ENCODE measurements around the gene TRERF1. TPM values are rescaled to one million over a fixed set of nuclear protein-coding genes. Genes with fewer than 3 reads are reported as not detected.

Gene TRERF1
- total and polyA plus RNA-seq, 2 of the 4 experiments (the other 2 are of a cell fraction), result 6.3 to 9.9 TPM

DNA sequence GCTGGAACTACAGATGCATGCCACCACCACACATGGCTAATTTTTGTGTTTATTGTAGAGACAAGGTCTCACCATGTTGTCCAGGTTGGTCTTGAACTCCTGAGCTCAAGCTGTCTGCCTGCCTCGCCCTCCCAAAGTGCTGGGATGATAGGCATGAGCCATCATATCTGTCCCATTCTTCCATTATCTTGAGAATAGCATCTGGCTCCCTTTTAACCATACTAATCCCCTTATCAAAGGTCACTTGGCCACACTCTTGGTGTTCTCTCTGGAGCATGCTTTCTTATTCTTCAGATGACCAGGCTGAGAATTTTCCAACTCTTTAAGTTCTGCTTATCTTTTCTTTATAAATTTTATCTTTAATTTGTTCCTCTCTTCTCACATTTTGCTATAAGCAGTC is 15.9 kb upstream of the TRERF1 start:
- no peak for DNase-seq
- Histone ChIP-seq H2BK120ac (ENCODE audit: low read depth, low read length) (no peak overlapping the region), H3K27me3 (ENCODE audit: control insufficient read depth, insufficient read depth, low read length) (no peaks in the 10 kb centered on the region), H3K4me2 (ENCODE audit: low read depth, low read length) (no peak overlapping the region), H4K91ac (ENCODE audit: insufficient read depth, low read depth, low read length) (no peak overlapping the region), H2AK5ac (ENCODE audit: low read depth, low read length) (no peak overlapping the region), H3K9ac (ENCODE audit: low read depth, low read length) (no peak overlapping the region), H3K9me3 (ENCODE audit: control insufficient read depth, insufficient read depth, low read length) (peaks cover 12% of the 10 kb centered on the region), H3K36me3 (ENCODE audit: control insufficient read depth, insufficient read depth, low read length) (no peaks in the 10 kb centered on the region), H2AFZ (replicated peaks; ENCODE audit: low read length, poor library complexity) (no peak overlapping the region), H2BK15ac (ENCODE audit: low read depth, low read length) (no peak overlapping the region), H2BK20ac (ENCODE audit: low read depth, low read length) (no peak overlapping the region), H3K14ac (replicated peaks; ENCODE audit: low read depth, low read length) (no peak overlapping the region), H3K23ac (ENCODE audit: low read depth, low read length) (no peak overlapping the region), H4K5ac (ENCODE audit: low read depth, low read length) (no peak overlapping the region), H2AK9ac (replicated peaks; ENCODE audit: low read depth, low read length, poor library complexity) (no peak overlapping the region), H3K4ac (ENCODE audit: low read depth, low read length) (no peak overlapping the region), H3K4me1 (ENCODE audit: control insufficient read depth, insufficient read depth, low read length) (no peaks in the 10 kb centered on the region), H3K4me3 (ENCODE audit: insufficient read depth, low read depth, low read length) (no peak overlapping the region), H3K56ac (ENCODE audit: extremely low read depth, insufficient read depth, low read length) (no peak overlapping the region), H2BK5ac (ENCODE audit: low read depth, low read length, poor library complexity, severe bottlenecking) (no peak overlapping the region), H3K9me1 (ENCODE audit: insufficient read depth, low read length) (no peaks in the 10 kb centered on the region), H3K79me1 (ENCODE audit: low read depth in 1 of 2, low read length in 2 of 2) (no peaks in the 10 kb centered on the region), H4K8ac (ENCODE audit: low read depth in 2 of 2, low read length in 2 of 2) (no peak overlapping the region), H3K18ac (ENCODE audit: low read depth, low read length) (no peak overlapping the region), H3K27ac (ENCODE audit: insufficient read depth, low read length) (no peak overlapping the region), H4K20me1 (ENCODE audit: insufficient read depth, low read length) (no peaks in the 10 kb centered on the region)
- no peak for TF ChIP-seq RFX5 (IDR thresholded peaks at IDR 0.05; ENCODE audit: low read depth, low read length)
- TF ChIP-seq, protein P1, sequence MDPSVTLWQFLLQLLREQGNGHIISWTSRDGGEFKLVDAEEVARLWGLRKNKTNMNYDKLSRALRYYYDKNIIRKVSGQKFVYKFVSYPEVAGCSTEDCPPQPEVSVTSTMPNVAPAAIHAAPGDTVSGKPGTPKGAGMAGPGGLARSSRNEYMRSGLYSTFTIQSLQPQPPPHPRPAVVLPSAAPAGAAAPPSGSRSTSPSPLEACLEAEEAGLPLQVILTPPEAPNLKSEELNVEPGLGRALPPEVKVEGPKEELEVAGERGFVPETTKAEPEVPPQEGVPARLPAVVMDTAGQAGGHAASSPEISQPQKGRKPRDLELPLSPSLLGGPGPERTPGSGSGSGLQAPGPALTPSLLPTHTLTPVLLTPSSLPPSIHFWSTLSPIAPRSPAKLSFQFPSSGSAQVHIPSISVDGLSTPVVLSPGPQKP (IDR thresholded peaks at IDR 0.05; ENCODE audit: borderline replicate concordance, low read depth, low read length), result no peak
- TF ChIP-seq, protein P2, sequence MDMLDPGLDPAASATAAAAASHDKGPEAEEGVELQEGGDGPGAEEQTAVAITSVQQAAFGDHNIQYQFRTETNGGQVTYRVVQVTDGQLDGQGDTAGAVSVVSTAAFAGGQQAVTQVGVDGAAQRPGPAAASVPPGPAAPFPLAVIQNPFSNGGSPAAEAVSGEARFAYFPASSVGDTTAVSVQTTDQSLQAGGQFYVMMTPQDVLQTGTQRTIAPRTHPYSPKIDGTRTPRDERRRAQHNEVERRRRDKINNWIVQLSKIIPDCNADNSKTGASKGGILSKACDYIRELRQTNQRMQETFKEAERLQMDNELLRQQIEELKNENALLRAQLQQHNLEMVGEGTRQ (IDR thresholded peaks at IDR 0.05; ENCODE audit: low read depth, low read length), result no peak
- TF ChIP-seq RAD21 (IDR thresholded peaks at IDR 0.05; ENCODE audit: low read length), result no peak
- no peak for TF ChIP-seq MXI1 (IDR thresholded peaks at IDR 0.05; ENCODE audit: borderline replicate concordance, low read depth, low read length)
- TF ChIP-seq BHLHE40 (IDR thresholded peaks at IDR 0.05; ENCODE audit: low read depth, low read length), result no peak
- no peak for TF ChIP-seq SMC3 (IDR thresholded peaks at IDR 0.05; ENCODE audit: low read depth, low read length)
- TF ChIP-seq NFE2L2 (IDR thresholded peaks at IDR 0.05; ENCODE audit: low read depth, low read length), result no peak
- TF ChIP-seq POLR2A (IDR thresholded peaks at IDR 0.05; ENCODE audit: low read depth, low read length), result no peak
- TF ChIP-seq RCOR1 (IDR thresholded peaks at IDR 0.05; ENCODE audit: insufficient replicate concordance, low read length), result no peak
- no peak for TF ChIP-seq MAZ (IDR thresholded peaks at IDR 0.05; ENCODE audit: borderline replicate concordance, low read depth, low read length)
- TF ChIP-seq CHD1 (IDR thresholded peaks at IDR 0.05; ENCODE audit: low read depth, low read length), result no peak
- TF ChIP-seq FOS (IDR thresholded peaks at IDR 0.05; ENCODE audit: low read depth, low read length), result no peak
- ATAC-seq (ENCODE audit: low read depth), result no peak
- dilution Hi-C loops (cut with HindIII; ENCODE audit: low sequenced_read_pairs, unreplicated experiment), result no loop called here
- POLR2A ChIA-PET (ENCODE audit: unreplicated experiment), result no interaction called here
- no TSS peak for BruUV-seq (replicated peaks)
- CTCF ChIA-PET, result no interaction called here
- no CpG with 5 or more reads among the region's 1 CpG for WGBS, 2 experiments (ENCODE audit: extremely low coverage in 2 of 2, insufficient read length in 1 of 2)
- in situ Hi-C loops (cut with MboI; ENCODE audit: low sequenced_read_pairs), result no loop called here
- intact Hi-C loops (cut with micrococcal nuclease), result no loop called here

All from IMR-90 (cell line).